Measurements from ENCODE around the gene TRIM2.
"Not testable (repeated sequence)": the region's sequence is repeated elsewhere in the genome, so short reads cannot be mapped to it uniquely, and the experiment has no call there.

TRIM2 gene

GRCh38 chr4:153186046-153186728 is 18.1 kb upstream of the TRIM2 start:
- WGBS (ENCODE audit: insufficient coverage) = 96% methylated on average over 7 of the region's 12 CpGs
- no peak overlapping the region for H3K4me3 ChIP-seq (ENCODE audit: control insufficient read depth in 1 of 7, extremely low read depth in 1 of 7, insufficient read depth in 4 of 7, low read depth in 2 of 7, low read length in 6 of 7)
- H3K36me3 ChIP-seq (ENCODE audit: control insufficient read depth in 4 of 4, insufficient read depth in 4 of 4, low read length in 3 of 4) = no peaks in the 10 kb centered on the region
- ChIA-PET CTCF (no interaction called here), POLR2A (no interaction called here)
- no peaks in the 10 kb centered on the region for H3K4me1 ChIP-seq (ENCODE audit: control extremely low read depth in 1 of 4, control insufficient read depth in 4 of 4, insufficient read depth in 4 of 4, low read length in 3 of 4)
- H3K27ac ChIP-seq (ENCODE audit: insufficient read depth in 1 of 2, low read depth in 1 of 2, low read length in 2 of 2, poor library complexity in 1 of 2, severe bottlenecking in 2 of 2) = no peak overlapping the region
- DNase-seq = no peak
- H3K27me3 ChIP-seq (replicated peaks in 2 of 5; ENCODE audit: control insufficient read depth in 4 of 5, insufficient read depth in 5 of 5, low read length in 4 of 5) = no peaks in the 10 kb centered on the region
- no peaks in the 10 kb centered on the region for H3K9me3 ChIP-seq (ENCODE audit: control extremely low read depth in 1 of 5, control insufficient read depth in 4 of 5, insufficient read depth in 2 of 5, low read depth in 1 of 5, low read length in 4 of 5)

GRCh38 chr4:153189016-153189801 is 15.0 kb upstream of the TRIM2 start:
- DNase-seq = peak in 1 of 3 donors; percentile 8

GRCh38 chr4:153191795-153192363 is 12.4 kb upstream of the TRIM2 start:
- ChIA-PET CTCF (interaction anchor here (0.8 to 1.1 kb wide), 2 partner anchors 36 to 127 kb away, joined by 3 to 4 read pairs; no protein-coding TSS in a partner anchor), POLR2A (no interaction called here)
- Histone ChIP-seq H3K27ac (ENCODE audit: insufficient read depth in 1 of 2, low read depth in 1 of 2, low read length in 2 of 2, poor library complexity in 1 of 2, severe bottlenecking in 2 of 2) (no peak overlapping the region), H3K4me3 (ENCODE audit: control insufficient read depth in 1 of 7, extremely low read depth in 1 of 7, insufficient read depth in 4 of 7, low read depth in 2 of 7, low read length in 6 of 7) (no peak overlapping the region), H3K27me3 (replicated peaks in 2 of 5; ENCODE audit: control insufficient read depth in 4 of 5, insufficient read depth in 5 of 5, low read length in 4 of 5) (no peaks in the 10 kb centered on the region), H3K4me1 (ENCODE audit: control extremely low read depth in 1 of 4, control insufficient read depth in 4 of 4, insufficient read depth in 4 of 4, low read length in 3 of 4) (no peaks in the 10 kb centered on the region), H3K36me3 (ENCODE audit: control insufficient read depth in 4 of 4, insufficient read depth in 4 of 4, low read length in 3 of 4) (no peaks in the 10 kb centered on the region), H3K9me3 (ENCODE audit: control extremely low read depth in 1 of 5, control insufficient read depth in 4 of 5, insufficient read depth in 2 of 5, low read depth in 1 of 5, low read length in 4 of 5) (no peaks in the 10 kb centered on the region)
- no peak for DNase-seq
- WGBS (ENCODE audit: insufficient coverage) = 100% methylated on average over 4 of the region's 5 CpGs

More at GRCh38 chr4:153189016-153189801, 15.0 kb upstream of the TRIM2 start:
- H3K36me3 ChIP-seq (ENCODE audit: control insufficient read depth in 4 of 4, insufficient read depth in 4 of 4, low read length in 3 of 4) = no peaks in the 10 kb centered on the region
- H3K27me3 ChIP-seq (replicated peaks in 2 of 5; ENCODE audit: control insufficient read depth in 4 of 5, insufficient read depth in 5 of 5, low read length in 4 of 5) = no peaks in the 10 kb centered on the region
- H3K9me3 ChIP-seq (ENCODE audit: control extremely low read depth in 1 of 5, control insufficient read depth in 4 of 5, insufficient read depth in 2 of 5, low read depth in 1 of 5, low read length in 4 of 5) = no peaks in the 10 kb centered on the region
- 66% methylated on average over 4 of the region's 11 CpGs for WGBS (ENCODE audit: insufficient coverage)
- H3K27ac ChIP-seq (ENCODE audit: insufficient read depth in 1 of 2, low read depth in 1 of 2, low read length in 2 of 2, poor library complexity in 1 of 2, severe bottlenecking in 2 of 2) = no peak overlapping the region
- H3K4me1 ChIP-seq (ENCODE audit: control extremely low read depth in 1 of 4, control insufficient read depth in 4 of 4, insufficient read depth in 4 of 4, low read length in 3 of 4) = no peaks in the 10 kb centered on the region
- CTCF ChIA-PET = interaction anchor here (1.0 kb wide), 1 partner anchor 13 kb away, joined by 3 read pairs; no protein-coding TSS in a partner anchor
- POLR2A ChIA-PET = no interaction called here
- no peak overlapping the region for H3K4me3 ChIP-seq (ENCODE audit: control insufficient read depth in 1 of 7, extremely low read depth in 1 of 7, insufficient read depth in 4 of 7, low read depth in 2 of 7, low read length in 6 of 7)

- Histone ChIP-seq H3K36me3 (ENCODE audit: control insufficient read depth in 4 of 4, insufficient read depth in 4 of 4, low read length in 3 of 4) (no peaks in the 10 kb centered on the region), H3K27me3 (replicated peaks in 2 of 5; ENCODE audit: control insufficient read depth in 4 of 5, insufficient read depth in 5 of 5, low read length in 4 of 5) (no peaks in the 10 kb centered on the region), H3K27ac (ENCODE audit: insufficient read depth in 1 of 2, low read depth in 1 of 2, low read length in 2 of 2, poor library complexity in 1 of 2, severe bottlenecking in 2 of 2) (no peak overlapping the region), H3K9me3 (ENCODE audit: control extremely low read depth in 1 of 5, control insufficient read depth in 4 of 5, insufficient read depth in 2 of 5, low read depth in 1 of 5, low read length in 4 of 5) (no peaks in the 10 kb centered on the region), H3K4me1 (ENCODE audit: control extremely low read depth in 1 of 4, control insufficient read depth in 4 of 4, insufficient read depth in 4 of 4, low read length in 3 of 4) (no peaks in the 10 kb centered on the region), H3K4me3 (ENCODE audit: control insufficient read depth in 1 of 7, extremely low read depth in 1 of 7, insufficient read depth in 4 of 7, low read depth in 2 of 7, low read length in 6 of 7) (no peak overlapping the region)
- ChIA-PET CTCF (no interaction called here), POLR2A (no interaction called here)
- no peak for DNase-seq
- 100% methylated on average over 2 of the region's 5 CpGs for WGBS (ENCODE audit: insufficient coverage)
Observed at GRCh38 chr4:153197301-153197700, 6.9 kb upstream of the TRIM2 start.

GRCh38 chr4:153198719-153199118 is 5.5 kb upstream of the TRIM2 start:
- Histone ChIP-seq H3K9me3 (ENCODE audit: control extremely low read depth in 1 of 5, control insufficient read depth in 4 of 5, insufficient read depth in 2 of 5, low read depth in 1 of 5, low read length in 4 of 5) (no peaks in the 10 kb centered on the region), H3K27me3 (replicated peaks in 2 of 5; ENCODE audit: control insufficient read depth in 4 of 5, insufficient read depth in 5 of 5, low read length in 4 of 5) (no peaks in the 10 kb centered on the region), H3K4me1 (ENCODE audit: control extremely low read depth in 1 of 4, control insufficient read depth in 4 of 4, insufficient read depth in 4 of 4, low read length in 3 of 4) (no peaks in the 10 kb centered on the region), H3K36me3 (ENCODE audit: control insufficient read depth in 4 of 4, insufficient read depth in 4 of 4, low read length in 3 of 4) (no peaks in the 10 kb centered on the region), H3K4me3 (ENCODE audit: control insufficient read depth in 1 of 7, extremely low read depth in 1 of 7, insufficient read depth in 4 of 7, low read depth in 2 of 7, low read length in 6 of 7) (no peak overlapping the region), H3K27ac (ENCODE audit: insufficient read depth in 1 of 2, low read depth in 1 of 2, low read length in 2 of 2, poor library complexity in 1 of 2, severe bottlenecking in 2 of 2) (no peak overlapping the region)
- POLR2A ChIA-PET = no interaction called here
- CTCF ChIA-PET = no interaction called here
- no peak for DNase-seq
- no CpG with 5 or more reads among the region's 1 CpG for WGBS (ENCODE audit: insufficient coverage)

- H3K27me3 ChIP-seq (replicated peaks in 2 of 5; ENCODE audit: control insufficient read depth in 4 of 5, insufficient read depth in 5 of 5, low read length in 4 of 5); H3K9me3 ChIP-seq (ENCODE audit: control extremely low read depth in 1 of 5, control insufficient read depth in 4 of 5, insufficient read depth in 2 of 5, low read depth in 1 of 5, low read length in 4 of 5); H3K36me3 ChIP-seq (ENCODE audit: control insufficient read depth in 4 of 4, insufficient read depth in 4 of 4, low read length in 3 of 4); H3K27ac ChIP-seq (ENCODE audit: insufficient read depth in 1 of 2, low read depth in 1 of 2, low read length in 2 of 2, poor library complexity in 1 of 2, severe bottlenecking in 2 of 2); DNase-seq; H3K4me1 ChIP-seq (ENCODE audit: control extremely low read depth in 1 of 4, control insufficient read depth in 4 of 4, insufficient read depth in 4 of 4, low read length in 3 of 4); POLR2A ChIA-PET; H3K4me3 ChIP-seq (ENCODE audit: control insufficient read depth in 1 of 7, extremely low read depth in 1 of 7, insufficient read depth in 4 of 7, low read depth in 2 of 7, low read length in 6 of 7); CTCF ChIA-PET: not testable (repeated sequence)
- no CpG with 5 or more reads among the region's 5 CpGs for WGBS (ENCODE audit: insufficient coverage)
Observed at GRCh38 chr4:153203746-153204145, 497 bp upstream of the TRIM2 start.

Measured in common myeloid progenitor, CD34-positive (primary cell).